NCI-H69 (cell line): ENCODE data around the gene SOS1.
A peak's percentile ranks its signal among the peaks of the same experiment; 100 is the strongest.
"Not testable (repeated sequence)": the region's sequence is repeated elsewhere in the genome, so short reads cannot be mapped to it uniquely, and the experiment has no call there.

Experiments used
- DNase-seq: peaks from one replicate; lab custom pipeline; 2025; lab: John Stamatoyannopoulos, UW

SOS1 gene

GRCh38 chr2:39099870-39100728 is 20.8 kb downstream of the SOS1 start:
- no peak for DNase-seq

GRCh38 chr2:39099310-39099869 is 21.5 kb downstream of the SOS1 start:
- DNase-seq, result peak; percentile 27

GRCh38 chr2:39095624-39096023 is 25.2 kb downstream of the SOS1 start:
- DNase-seq, result no peak

- no peak for DNase-seq
Measured at GRCh38 chr2:39094717-39095363, 26.0 kb downstream of the SOS1 start.

- DNase-seq, result no peak
Measured at GRCh38 chr2:39093218-39093898, 27.5 kb downstream of the SOS1 start.

- no peak for DNase-seq
Measured at GRCh38 chr2:39091543-39091942, 29.3 kb downstream of the SOS1 start.

- no peak for DNase-seq
Measured at GRCh38 chr2:39091063-39091462, 29.8 kb downstream of the SOS1 start.

- DNase-seq, result no peak
Measured at GRCh38 chr2:39080152-39080551, 40.7 kb downstream of the SOS1 start.

GRCh38 chr2:39069890-39070465 is 50.9 kb downstream of the SOS1 start:
- no peak for DNase-seq

GRCh38 chr2:39069136-39069515 is 51.7 kb downstream of the SOS1 start:
- DNase-seq, result no peak

GRCh38 chr2:39068299-39069135 is 52.3 kb downstream of the SOS1 start:
- no peak for DNase-seq

GRCh38 chr2:39065616-39066015 is 55.2 kb downstream of the SOS1 start:
- no peak for DNase-seq

- no peak for DNase-seq
Measured at GRCh38 chr2:39062320-39062719, 58.5 kb downstream of the SOS1 start.

- DNase-seq, result no peak
Measured at GRCh38 chr2:39061280-39061679, 59.6 kb downstream of the SOS1 start.

GRCh38 chr2:39059366-39059952 is 61.4 kb downstream of the SOS1 start:
- peak; percentile 54 for DNase-seq

- no peak for DNase-seq
Measured at GRCh38 chr2:39058101-39058500, 62.8 kb downstream of the SOS1 start.

GRCh38 chr2:39052665-39053064 is 68.2 kb downstream of the SOS1 start:
- not testable (repeated sequence) for DNase-seq

GRCh38 chr2:39050109-39050508 is 70.7 kb downstream of the SOS1 start:
- DNase-seq, result no peak

GRCh38 chr2:39039072-39039471 is 81.8 kb downstream of the SOS1 start:
- no peak for DNase-seq

GRCh38 chr2:39033980-39034379 is 86.9 kb downstream of the SOS1 start:
- no peak for DNase-seq

- peak; percentile 77 for DNase-seq
Measured at GRCh38 chr2:39027421-39027820, 93.4 kb downstream of the SOS1 start.
